ENCODE data around the gene RALGAPB. TPM values are rescaled to one million over a fixed set of nuclear protein-coding genes. Genes with fewer than 3 reads are reported as not detected.

Gene RALGAPB
- total RNA-seq, 2 donors from 2014 or later: 50.2 to 51.5 TPM

DNA sequence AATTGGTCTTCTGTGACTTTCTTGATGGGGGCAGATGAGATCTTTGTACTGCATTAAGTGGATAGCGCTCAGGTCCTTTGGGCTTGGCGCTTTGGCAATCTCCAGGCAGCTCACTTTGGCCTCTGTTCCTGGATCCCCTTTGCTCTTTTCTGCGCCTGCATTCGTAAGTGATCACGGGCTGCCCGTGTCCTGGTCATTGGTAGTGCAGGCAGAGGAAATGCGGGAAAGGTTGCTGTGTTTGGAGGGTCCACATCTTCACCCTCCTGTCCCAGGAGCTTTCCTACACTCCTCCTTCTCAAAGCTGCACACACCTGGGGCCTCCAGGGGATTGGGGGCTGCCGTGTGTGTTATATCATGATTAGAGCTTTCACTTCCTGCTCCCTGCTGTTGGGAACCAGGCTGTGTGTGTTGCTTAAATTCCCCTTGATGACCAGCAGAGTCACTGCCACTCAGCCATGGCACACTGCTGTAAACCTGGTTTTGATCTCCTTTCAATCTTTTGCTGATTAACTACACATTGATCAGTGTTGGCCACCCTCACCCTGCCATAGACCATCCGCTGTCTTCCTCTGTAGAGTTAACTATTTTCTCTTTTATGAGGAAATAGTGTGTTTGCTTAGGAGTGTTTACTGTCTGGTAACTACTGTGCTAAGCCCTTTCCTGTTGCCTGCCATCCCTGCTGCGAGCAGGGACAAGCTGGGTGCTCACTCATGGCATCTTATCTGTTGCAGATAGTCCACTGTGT lies 24.5 kb upstream of the RALGAPB start:
- TF ChIP-seq, protein P1, sequence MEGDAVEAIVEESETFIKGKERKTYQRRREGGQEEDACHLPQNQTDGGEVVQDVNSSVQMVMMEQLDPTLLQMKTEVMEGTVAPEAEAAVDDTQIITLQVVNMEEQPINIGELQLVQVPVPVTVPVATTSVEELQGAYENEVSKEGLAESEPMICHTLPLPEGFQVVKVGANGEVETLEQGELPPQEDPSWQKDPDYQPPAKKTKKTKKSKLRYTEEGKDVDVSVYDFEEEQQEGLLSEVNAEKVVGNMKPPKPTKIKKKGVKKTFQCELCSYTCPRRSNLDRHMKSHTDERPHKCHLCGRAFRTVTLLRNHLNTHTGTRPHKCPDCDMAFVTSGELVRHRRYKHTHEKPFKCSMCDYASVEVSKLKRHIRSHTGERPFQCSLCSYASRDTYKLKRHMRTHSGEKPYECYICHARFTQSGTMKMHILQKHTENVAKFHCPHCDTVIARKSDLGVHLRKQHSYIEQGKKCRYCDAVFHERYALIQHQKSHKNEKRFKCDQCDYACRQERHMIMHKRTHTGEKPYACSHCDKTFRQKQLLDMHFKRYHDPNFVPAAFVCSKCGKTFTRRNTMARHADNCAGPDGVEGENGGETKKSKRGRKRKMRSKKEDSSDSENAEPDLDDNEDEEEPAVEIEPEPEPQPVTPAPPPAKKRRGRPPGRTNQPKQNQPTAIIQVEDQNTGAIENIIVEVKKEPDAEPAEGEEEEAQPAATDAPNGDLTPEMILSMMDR (IDR thresholded peaks at IDR 0.05): no peak
- no peak overlapping the region for H3K27ac ChIP-seq
- no peak for DNase-seq (ENCODE audit: low spot score)
- H3K36me3 ChIP-seq: peaks cover 12% of the 10 kb centered on the region
- ATAC-seq (ENCODE audit: insufficient number of reproducible peaks, low FRiP score, low read depth): no peak
- H3K4me1 ChIP-seq (ENCODE audit: control insufficient read depth in 1 of 2, low read depth in 2 of 2): peaks cover 8 to 9% of the 10 kb centered on the region in 2 donors
- H3K27me3 ChIP-seq (replicated peaks; ENCODE audit: insufficient read depth): no peaks in the 10 kb centered on the region
- H3K9me3 ChIP-seq: no peaks in the 10 kb centered on the region
- no peak overlapping the region for H3K4me3 ChIP-seq

DNA sequence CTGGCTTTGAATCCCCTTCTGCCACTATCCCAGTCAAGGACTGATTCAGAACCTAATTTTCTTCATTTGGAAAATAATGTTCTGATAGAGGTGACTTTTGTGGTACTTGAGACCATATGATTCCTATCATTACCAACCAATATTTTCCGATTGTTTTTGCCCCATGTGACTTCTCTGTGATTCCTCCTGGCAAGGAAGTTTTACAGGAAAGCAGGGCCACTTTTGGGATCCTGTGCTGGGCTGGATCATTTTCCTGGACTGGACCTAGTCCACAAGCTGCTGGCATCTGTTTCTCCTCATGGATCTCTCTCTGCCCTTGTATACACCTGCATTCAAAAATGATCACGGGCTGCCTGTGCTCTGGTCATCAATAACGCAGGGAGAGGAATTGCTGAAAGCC lies 23.6 kb upstream of the RALGAPB start:
- Histone ChIP-seq H3K9me3 (no peaks in the 10 kb centered on the region), H3K4me1 (ENCODE audit: control insufficient read depth in 1 of 2, low read depth in 2 of 2) (peaks cover 8 to 9% of the 10 kb centered on the region in 2 donors), H3K27ac (no peak overlapping the region), H3K27me3 (replicated peaks; ENCODE audit: insufficient read depth) (no peaks in the 10 kb centered on the region), H3K36me3 (peaks cover 12% of the 10 kb centered on the region), H3K4me3 (no peak overlapping the region)
- TF ChIP-seq, protein P1 (IDR thresholded peaks at IDR 0.05): no peak
- DNase-seq (ENCODE audit: low spot score): no peak
- ATAC-seq (ENCODE audit: insufficient number of reproducible peaks, low FRiP score, low read depth): no peak

DNA sequence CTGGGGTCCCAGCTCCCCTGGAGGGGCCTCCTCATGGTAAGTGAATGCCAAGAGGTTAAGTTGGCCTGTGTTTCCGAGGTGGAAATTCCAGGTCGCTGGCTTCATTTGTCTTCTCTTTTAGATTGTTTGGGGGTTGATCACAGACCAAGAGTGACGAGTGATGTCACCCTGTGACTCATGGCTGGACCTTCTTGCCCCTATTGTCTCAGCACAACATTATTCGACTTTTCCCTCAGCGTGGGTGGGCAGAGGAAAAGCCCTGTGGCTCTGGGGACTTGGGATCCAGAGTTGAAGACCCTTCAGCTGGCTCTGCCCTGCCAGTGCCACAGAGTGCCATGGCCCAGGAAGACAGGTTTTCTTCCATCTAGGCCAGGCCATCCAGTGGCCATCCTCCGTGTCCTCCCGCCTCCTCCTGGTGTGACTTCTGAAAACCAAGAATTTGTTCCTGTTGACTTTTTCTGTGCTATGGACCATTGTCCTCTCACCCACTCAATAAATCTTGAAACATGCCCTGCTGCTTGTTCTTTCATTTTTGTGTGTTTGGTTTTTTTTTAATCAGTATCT lies 22.1 kb upstream of the RALGAPB start:
- Histone ChIP-seq H3K27me3 (replicated peaks; ENCODE audit: insufficient read depth) (no peaks in the 10 kb centered on the region), H3K4me3 (no peak overlapping the region), H3K27ac (no peak overlapping the region), H3K9me3 (no peaks in the 10 kb centered on the region), H3K36me3 (peaks cover 12% of the 10 kb centered on the region), H3K4me1 (ENCODE audit: control insufficient read depth in 1 of 2, low read depth in 2 of 2) (peaks cover 8 to 9% of the 10 kb centered on the region in 2 donors)
- DNase-seq (ENCODE audit: low spot score) (no peak), ATAC-seq (ENCODE audit: insufficient number of reproducible peaks, low FRiP score, low read depth) (no peak)
- TF ChIP-seq, protein P1 (IDR thresholded peaks at IDR 0.05): no peak

DNA sequence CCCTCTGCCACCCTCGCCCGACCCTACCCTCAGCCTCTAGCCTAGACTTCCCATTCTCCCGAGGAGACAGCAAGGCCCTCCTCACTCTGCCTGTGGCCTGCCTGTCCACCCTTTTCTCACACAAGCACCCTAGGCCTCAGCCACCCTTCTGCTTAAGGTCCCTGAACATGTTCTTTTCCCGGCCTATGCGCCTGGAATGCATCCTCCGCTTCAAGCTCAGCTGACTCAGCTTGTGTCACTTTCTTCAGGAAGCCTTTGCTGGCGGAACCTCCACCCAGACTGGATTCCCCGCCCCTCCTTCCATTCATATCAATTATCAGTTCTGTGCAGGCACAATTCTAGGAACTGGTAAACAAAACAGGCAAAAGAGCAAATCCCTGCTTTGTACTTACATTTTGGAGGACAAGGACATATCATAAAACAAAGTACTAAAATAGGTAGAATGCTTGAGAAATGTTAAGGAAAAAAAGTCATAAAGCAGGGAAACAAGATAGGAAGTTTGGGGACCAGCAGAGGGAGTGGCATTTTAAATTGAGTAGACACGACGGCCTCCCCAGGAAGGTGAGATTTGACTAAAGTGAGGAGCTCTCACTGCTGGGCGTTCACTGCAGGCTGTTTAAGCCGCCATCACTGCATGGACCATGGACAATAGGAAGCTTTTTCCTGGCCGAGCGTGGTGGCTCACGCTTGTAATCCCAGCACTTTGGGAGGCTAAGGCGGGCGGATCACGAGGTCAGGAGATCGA lies 19.6 kb upstream of the RALGAPB start:
- DNase-seq (ENCODE audit: low spot score) (no peak), ATAC-seq (ENCODE audit: insufficient number of reproducible peaks, low FRiP score, low read depth) (no peak)
- H3K4me3 ChIP-seq: no peak overlapping the region
- no peaks in the 10 kb centered on the region for H3K9me3 ChIP-seq
- TF ChIP-seq, protein P1 (IDR thresholded peaks at IDR 0.05): no peak
- no peak overlapping the region for H3K27ac ChIP-seq
- H3K36me3 ChIP-seq: peaks cover 12% of the 10 kb centered on the region
- no peaks in the 10 kb centered on the region for H3K4me1 ChIP-seq (ENCODE audit: control insufficient read depth in 1 of 2, low read depth in 2 of 2)
- no peaks in the 10 kb centered on the region for H3K27me3 ChIP-seq (replicated peaks; ENCODE audit: insufficient read depth)

DNA sequence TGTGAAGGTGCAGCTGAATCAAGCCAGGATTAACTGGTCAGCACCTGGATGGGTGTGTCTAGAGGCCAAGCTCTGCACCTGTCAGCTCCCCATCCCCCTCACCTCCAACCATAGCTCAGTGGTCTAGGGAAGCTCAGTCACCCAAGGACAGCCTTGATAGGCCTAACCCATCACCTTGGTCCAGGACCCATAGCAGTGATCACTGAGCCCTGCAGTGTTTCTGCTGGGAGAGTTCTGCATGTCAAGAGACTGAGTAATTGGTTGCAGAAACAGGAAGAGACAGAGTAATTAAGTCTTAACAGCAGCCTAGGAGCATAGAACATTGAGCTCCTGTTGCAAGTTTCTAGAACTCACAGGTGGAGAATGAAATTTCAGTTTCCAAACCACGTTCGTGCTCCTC lies 18.7 kb upstream of the RALGAPB start:
- TF ChIP-seq, protein P1 (IDR thresholded peaks at IDR 0.05): no peak
- Histone ChIP-seq H3K4me3 (no peak overlapping the region), H3K9me3 (no peaks in the 10 kb centered on the region), H3K27me3 (replicated peaks; ENCODE audit: insufficient read depth) (no peaks in the 10 kb centered on the region), H3K27ac (no peak overlapping the region), H3K4me1 (ENCODE audit: control insufficient read depth in 1 of 2, low read depth in 2 of 2) (no peaks in the 10 kb centered on the region), H3K36me3 (peaks cover 12% of the 10 kb centered on the region)
- ATAC-seq (ENCODE audit: insufficient number of reproducible peaks, low FRiP score, low read depth) (no peak), DNase-seq (ENCODE audit: low spot score) (no peak)
